Measurements from ENCODE around the gene ASPSCR1.

ASPSCR1 gene

GRCh38 chr17:81991684-81992305, 14.4 kb downstream of the ASPSCR1 start:
- Histone ChIP-seq H3K9me3 (ENCODE audit: severe bottlenecking) (no peaks in the 10 kb centered on the region), H3K27me3 (ENCODE audit: insufficient read depth, poor library complexity, severe bottlenecking) (no peaks in the 10 kb centered on the region), H3K36me3 (ENCODE audit: low read depth) (peaks cover 3% of the 10 kb centered on the region; the same call in 1 of the 2 replicates), H3K27ac (ENCODE audit: poor library complexity, severe bottlenecking) (peak overlapping the region; percentile 51), H3K4me1 (ENCODE audit: insufficient read depth, poor library complexity, severe bottlenecking) (peaks cover 4% of the 10 kb centered on the region), H3K4me3 (ENCODE audit: severe bottlenecking) (no peak overlapping the region)
- DNase-seq (ENCODE audit: low spot score) (peak; percentile 85), ATAC-seq (ENCODE audit: low read depth) (peak; percentile 80)
- peak; percentile 22 for TF ChIP-seq CTCF (IDR thresholded peaks at IDR 0.05; ENCODE audit: poor library complexity, severe bottlenecking)

GRCh38 chr17:81992306-81993102, 15.1 kb downstream of the ASPSCR1 start:
- Histone ChIP-seq H3K4me3 (ENCODE audit: severe bottlenecking) (no peak overlapping the region), H3K27me3 (ENCODE audit: insufficient read depth, poor library complexity, severe bottlenecking) (no peaks in the 10 kb centered on the region), H3K36me3 (ENCODE audit: low read depth) (peaks cover 7% of the 10 kb centered on the region; the same call in 1 of the 2 replicates), H3K27ac (ENCODE audit: poor library complexity, severe bottlenecking) (peak overlapping the region; percentile 51), H3K4me1 (ENCODE audit: insufficient read depth, poor library complexity, severe bottlenecking) (peaks cover 4% of the 10 kb centered on the region), H3K9me3 (ENCODE audit: severe bottlenecking) (no peaks in the 10 kb centered on the region)
- no peak for TF ChIP-seq CTCF (IDR thresholded peaks at IDR 0.05; ENCODE audit: poor library complexity, severe bottlenecking)
- ATAC-seq (ENCODE audit: low read depth) (no peak), DNase-seq (ENCODE audit: low spot score) (no peak)

GRCh38 chr17:81993729-81994592, 16.5 kb downstream of the ASPSCR1 start:
- Histone ChIP-seq H3K27ac (ENCODE audit: poor library complexity, severe bottlenecking) (no peak overlapping the region), H3K4me1 (ENCODE audit: insufficient read depth, poor library complexity, severe bottlenecking) (peaks cover 4% of the 10 kb centered on the region), H3K4me3 (ENCODE audit: severe bottlenecking) (no peak overlapping the region), H3K27me3 (ENCODE audit: insufficient read depth, poor library complexity, severe bottlenecking) (no peaks in the 10 kb centered on the region), H3K36me3 (ENCODE audit: low read depth) (peaks cover 7% of the 10 kb centered on the region; the same call in 1 of the 2 replicates), H3K9me3 (ENCODE audit: severe bottlenecking) (no peaks in the 10 kb centered on the region)
- no peak for TF ChIP-seq CTCF (IDR thresholded peaks at IDR 0.05; ENCODE audit: poor library complexity, severe bottlenecking)
- DNase-seq (ENCODE audit: low spot score) (no peak), ATAC-seq (ENCODE audit: low read depth) (no peak)

GRCh38 chr17:81994593-81995462, 17.4 kb downstream of the ASPSCR1 start:
- Histone ChIP-seq H3K4me1 (ENCODE audit: insufficient read depth, poor library complexity, severe bottlenecking) (peaks cover 4% of the 10 kb centered on the region), H3K27me3 (ENCODE audit: insufficient read depth, poor library complexity, severe bottlenecking) (no peaks in the 10 kb centered on the region), H3K27ac (ENCODE audit: poor library complexity, severe bottlenecking) (no peak overlapping the region), H3K9me3 (ENCODE audit: severe bottlenecking) (no peaks in the 10 kb centered on the region), H3K36me3 (ENCODE audit: low read depth) (peaks cover 7% of the 10 kb centered on the region; the same call in 1 of the 2 replicates), H3K4me3 (ENCODE audit: severe bottlenecking) (no peak overlapping the region)
- no peak for DNase-seq (ENCODE audit: low spot score)
- no peak for ATAC-seq (ENCODE audit: low read depth)
- no peak for TF ChIP-seq CTCF (IDR thresholded peaks at IDR 0.05; ENCODE audit: poor library complexity, severe bottlenecking)
